DOHH2 (cell line): ENCODE results near the gene ERO1B.

Experiments
- EZH2phosphoT487 ChIP-seq: fragments of 200-600 bp; sonication (generic); IDR thresholded peaks from 2 replicates; pipeline ENCODE4 v1.6.1; 2017; ENCODE audit warnings: borderline replicate concordance, mild to moderate bottlenecking, antibody characterized with exemption, low read length, moderate library complexity, mixed read lengths
- TF ChIP-seq, protein P1 (sequence below): fragments of 200-600 bp; sonication (generic); IDR thresholded peaks from one replicate; pipeline ENCODE4 v1.5.1; 2014; ENCODE audit warnings: antibody characterized with exemption, mild to moderate bottlenecking, low read depth, low read length; ENCODE audit not compliant: poor library complexity, severe bottlenecking

DNA sequence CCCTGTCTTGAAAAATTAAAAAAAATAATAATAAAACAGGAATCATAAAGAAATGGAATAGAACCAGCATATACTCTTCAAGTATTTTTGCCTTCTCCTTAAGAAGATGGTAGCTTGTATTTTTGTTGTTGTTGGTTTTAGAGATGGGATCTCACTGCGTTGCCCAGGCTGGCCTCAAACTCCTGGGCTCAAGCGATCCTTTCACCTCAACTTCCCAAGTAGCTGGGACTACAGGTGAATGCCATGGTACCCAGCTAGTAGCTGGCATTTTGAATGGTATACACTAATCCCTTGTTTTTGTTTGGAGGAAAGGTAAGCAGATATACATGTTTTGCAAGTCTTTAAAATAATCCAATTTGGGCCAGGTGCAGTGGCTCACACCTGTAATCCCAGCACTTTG, 34.7 kb upstream of the ERO1B start:
- TF ChIP-seq, protein P1, sequence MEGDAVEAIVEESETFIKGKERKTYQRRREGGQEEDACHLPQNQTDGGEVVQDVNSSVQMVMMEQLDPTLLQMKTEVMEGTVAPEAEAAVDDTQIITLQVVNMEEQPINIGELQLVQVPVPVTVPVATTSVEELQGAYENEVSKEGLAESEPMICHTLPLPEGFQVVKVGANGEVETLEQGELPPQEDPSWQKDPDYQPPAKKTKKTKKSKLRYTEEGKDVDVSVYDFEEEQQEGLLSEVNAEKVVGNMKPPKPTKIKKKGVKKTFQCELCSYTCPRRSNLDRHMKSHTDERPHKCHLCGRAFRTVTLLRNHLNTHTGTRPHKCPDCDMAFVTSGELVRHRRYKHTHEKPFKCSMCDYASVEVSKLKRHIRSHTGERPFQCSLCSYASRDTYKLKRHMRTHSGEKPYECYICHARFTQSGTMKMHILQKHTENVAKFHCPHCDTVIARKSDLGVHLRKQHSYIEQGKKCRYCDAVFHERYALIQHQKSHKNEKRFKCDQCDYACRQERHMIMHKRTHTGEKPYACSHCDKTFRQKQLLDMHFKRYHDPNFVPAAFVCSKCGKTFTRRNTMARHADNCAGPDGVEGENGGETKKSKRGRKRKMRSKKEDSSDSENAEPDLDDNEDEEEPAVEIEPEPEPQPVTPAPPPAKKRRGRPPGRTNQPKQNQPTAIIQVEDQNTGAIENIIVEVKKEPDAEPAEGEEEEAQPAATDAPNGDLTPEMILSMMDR, result no peak
- no peak for TF ChIP-seq EZH2phosphoT487
